SU-DHL-6 (cell line): Measurements from ENCODE around the gene ZNF609.

Experiments
- H2AFZ ChIP-seq: fragments of 200-600 bp; sonication (generic); 2 replicates; pipeline ENCODE4 v1.6.1; 2014; ENCODE audit warnings: low read depth, mild to moderate bottlenecking, moderate library complexity, mixed read lengths, antibody characterized with exemption, low read length; ENCODE audit not compliant: severe bottlenecking
- H3F3A ChIP-seq: fragments of 200-600 bp; shearing (Covaris generic); 2 replicates; pipeline ENCODE4 v1.6.0; 2016; ENCODE audit warnings: antibody characterized with exemption, mild to moderate bottlenecking; ENCODE audit not compliant: insufficient read depth
- H3K27ac ChIP-seq: fragments of 200-600 bp; sonication (generic); 2 replicates; pipeline ENCODE4 v1.5.1; 2016; ENCODE audit warnings: low read depth, mild to moderate bottlenecking, low read length, moderate library complexity, mixed read lengths
- H3K27me3 ChIP-seq: fragments of 200-600 bp; sonication (generic), shearing (Covaris generic); 2 replicates; pipeline ENCODE4 v1.6.0; 2014; ENCODE audit warnings: mild to moderate bottlenecking, low read length
- H3K36me3 ChIP-seq: fragments of 200-600 bp; sonication (generic); 2 replicates; pipeline ENCODE4 v1.6.1; 2014; ENCODE audit warnings: mild to moderate bottlenecking, low read length, mixed read lengths
- H3K4me2 ChIP-seq: fragments of 300-600, 200-600 bp; shearing (Covaris generic), sonication (generic); 2 replicates; pipeline ENCODE4 v1.6.0; 2014; ENCODE audit warnings: low read length, low read depth, mild to moderate bottlenecking; ENCODE audit not compliant: poor library complexity, severe bottlenecking
- H3K4me3 ChIP-seq: fragments of 200-600 bp; sonication (generic); 2 replicates; pipeline ENCODE4 v1.5.1; 2014; ENCODE audit warnings: antibody characterized with exemption, low read length, mild to moderate bottlenecking, mixed read lengths; ENCODE audit not compliant: insufficient read depth, poor library complexity, severe bottlenecking
- H3K79me2 ChIP-seq: fragments of 200-600 bp; sonication (generic); 2 replicates; pipeline ENCODE4 v1.6.1; 2014; ENCODE audit warnings: mild to moderate bottlenecking, low read length, moderate library complexity; ENCODE audit not compliant: insufficient read depth
- H3K9ac ChIP-seq: fragments of 200-600 bp; sonication (generic); 2 replicates; pipeline ENCODE4 v1.7.0; 2014; ENCODE audit warnings: mild to moderate bottlenecking, low read length
- H3K9me2 ChIP-seq: fragments of 200-600 bp; sonication (generic); replicated peaks from 2 replicates; pipeline ENCODE4 v1.6.1; 2014; ENCODE audit warnings: low read length; ENCODE audit not compliant: insufficient read depth
- H3K9me3 ChIP-seq: fragments of 200-600 bp; sonication (generic); 2 replicates; pipeline ENCODE4 v1.6.1; 2014; ENCODE audit warnings: low read length, mixed read lengths; ENCODE audit not compliant: insufficient read depth
- H4K20me1 ChIP-seq: fragments of 200-600 bp; sonication (generic); 2 replicates; pipeline ENCODE4 v1.6.1; 2014; ENCODE audit warnings: low read depth, mild to moderate bottlenecking, antibody characterized with exemption, low read length, moderate library complexity, mixed read lengths
- EZH2phosphoT487 ChIP-seq: fragments of 200-600 bp; sonication (generic), shearing (Covaris generic); conservative IDR thresholded peaks from 2 replicates; pipeline ENCODE4 v1.6.1; 2018; ENCODE audit warnings: mild to moderate bottlenecking, antibody characterized with exemption, low read length, moderate library complexity, mixed read lengths
- TF ChIP-seq, protein P1 (sequence below): fragments of 200-600 bp; sonication (generic); IDR thresholded peaks from one replicate; pipeline ENCODE4 v1.5.1; 2017; ENCODE audit warnings: antibody characterized with exemption, mild to moderate bottlenecking, low read length, moderate library complexity; ENCODE audit not compliant: insufficient read depth, poor library complexity, severe bottlenecking

ZNF609 gene

DNA sequence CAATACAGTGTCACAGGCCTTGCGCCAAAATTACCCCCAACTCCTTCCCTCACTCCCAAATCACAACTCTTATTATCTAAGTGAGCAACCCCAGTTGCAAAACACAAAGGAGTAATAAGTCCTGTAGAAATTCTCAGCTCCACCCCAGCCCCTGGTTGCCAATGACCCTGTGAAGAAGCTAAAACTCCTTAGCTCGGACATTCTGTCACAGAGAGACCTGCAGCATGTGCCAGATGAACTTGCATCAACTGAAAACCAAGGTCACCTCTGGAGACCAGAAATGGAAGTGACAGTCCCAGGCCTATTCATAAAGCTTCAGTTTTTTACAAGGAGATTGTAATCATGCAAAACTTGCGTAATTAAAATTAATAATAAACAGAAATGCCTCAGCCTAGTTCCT, 259.8 kb downstream of the ZNF609 start:
- H2AFZ ChIP-seq = no peak overlapping the region
- H4K20me1 ChIP-seq = no peaks in the 10 kb centered on the region
- H3K4me2 ChIP-seq = no peak overlapping the region
- TF ChIP-seq, protein P1, sequence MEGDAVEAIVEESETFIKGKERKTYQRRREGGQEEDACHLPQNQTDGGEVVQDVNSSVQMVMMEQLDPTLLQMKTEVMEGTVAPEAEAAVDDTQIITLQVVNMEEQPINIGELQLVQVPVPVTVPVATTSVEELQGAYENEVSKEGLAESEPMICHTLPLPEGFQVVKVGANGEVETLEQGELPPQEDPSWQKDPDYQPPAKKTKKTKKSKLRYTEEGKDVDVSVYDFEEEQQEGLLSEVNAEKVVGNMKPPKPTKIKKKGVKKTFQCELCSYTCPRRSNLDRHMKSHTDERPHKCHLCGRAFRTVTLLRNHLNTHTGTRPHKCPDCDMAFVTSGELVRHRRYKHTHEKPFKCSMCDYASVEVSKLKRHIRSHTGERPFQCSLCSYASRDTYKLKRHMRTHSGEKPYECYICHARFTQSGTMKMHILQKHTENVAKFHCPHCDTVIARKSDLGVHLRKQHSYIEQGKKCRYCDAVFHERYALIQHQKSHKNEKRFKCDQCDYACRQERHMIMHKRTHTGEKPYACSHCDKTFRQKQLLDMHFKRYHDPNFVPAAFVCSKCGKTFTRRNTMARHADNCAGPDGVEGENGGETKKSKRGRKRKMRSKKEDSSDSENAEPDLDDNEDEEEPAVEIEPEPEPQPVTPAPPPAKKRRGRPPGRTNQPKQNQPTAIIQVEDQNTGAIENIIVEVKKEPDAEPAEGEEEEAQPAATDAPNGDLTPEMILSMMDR = no peak
- TF ChIP-seq EZH2phosphoT487 = no peak
- H3K79me2 ChIP-seq = no peaks in the 10 kb centered on the region
- H3K9ac ChIP-seq = no peak overlapping the region
- no peaks in the 10 kb centered on the region for H3K9me2 ChIP-seq
- H3K27ac ChIP-seq = no peak overlapping the region
- H3K36me3 ChIP-seq = no peaks in the 10 kb centered on the region
- no peaks in the 10 kb centered on the region for H3F3A ChIP-seq
- H3K9me3 ChIP-seq = no peaks in the 10 kb centered on the region
- H3K27me3 ChIP-seq = no peaks in the 10 kb centered on the region
- H3K4me3 ChIP-seq = no peak overlapping the region

DNA sequence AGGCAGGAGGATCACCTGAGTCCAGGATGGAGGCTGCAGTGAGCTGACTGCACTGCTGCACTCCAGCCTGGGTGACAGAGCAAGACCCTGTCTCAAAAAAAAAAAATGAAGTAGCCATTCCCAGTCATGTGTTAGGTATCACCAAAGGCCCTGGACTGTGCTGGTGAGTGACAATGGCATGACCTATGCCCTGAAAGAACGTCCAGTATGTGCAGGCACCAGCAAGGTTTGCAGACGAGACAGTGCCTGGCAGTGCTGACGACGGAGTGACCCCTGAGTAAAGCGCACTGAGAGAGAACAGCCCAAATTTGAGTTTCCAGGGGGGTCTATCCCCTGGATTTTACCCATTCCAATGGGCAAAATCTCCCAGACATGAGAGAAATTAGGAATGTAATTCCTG, 269.8 kb downstream of the ZNF609 start:
- H3F3A ChIP-seq = no peaks in the 10 kb centered on the region
- H3K27ac ChIP-seq = no peak overlapping the region
- no peak for TF ChIP-seq EZH2phosphoT487
- TF ChIP-seq, protein P1 = no peak
- no peak overlapping the region for H3K4me2 ChIP-seq
- H3K9ac ChIP-seq = no peak overlapping the region
- no peaks in the 10 kb centered on the region for H3K9me3 ChIP-seq
- H3K4me3 ChIP-seq = no peak overlapping the region
- no peaks in the 10 kb centered on the region for H4K20me1 ChIP-seq
- H2AFZ ChIP-seq = no peak overlapping the region
- no peaks in the 10 kb centered on the region for H3K27me3 ChIP-seq
- no peaks in the 10 kb centered on the region for H3K36me3 ChIP-seq
- H3K79me2 ChIP-seq = no peaks in the 10 kb centered on the region
- H3K9me2 ChIP-seq = no peaks in the 10 kb centered on the region

DNA sequence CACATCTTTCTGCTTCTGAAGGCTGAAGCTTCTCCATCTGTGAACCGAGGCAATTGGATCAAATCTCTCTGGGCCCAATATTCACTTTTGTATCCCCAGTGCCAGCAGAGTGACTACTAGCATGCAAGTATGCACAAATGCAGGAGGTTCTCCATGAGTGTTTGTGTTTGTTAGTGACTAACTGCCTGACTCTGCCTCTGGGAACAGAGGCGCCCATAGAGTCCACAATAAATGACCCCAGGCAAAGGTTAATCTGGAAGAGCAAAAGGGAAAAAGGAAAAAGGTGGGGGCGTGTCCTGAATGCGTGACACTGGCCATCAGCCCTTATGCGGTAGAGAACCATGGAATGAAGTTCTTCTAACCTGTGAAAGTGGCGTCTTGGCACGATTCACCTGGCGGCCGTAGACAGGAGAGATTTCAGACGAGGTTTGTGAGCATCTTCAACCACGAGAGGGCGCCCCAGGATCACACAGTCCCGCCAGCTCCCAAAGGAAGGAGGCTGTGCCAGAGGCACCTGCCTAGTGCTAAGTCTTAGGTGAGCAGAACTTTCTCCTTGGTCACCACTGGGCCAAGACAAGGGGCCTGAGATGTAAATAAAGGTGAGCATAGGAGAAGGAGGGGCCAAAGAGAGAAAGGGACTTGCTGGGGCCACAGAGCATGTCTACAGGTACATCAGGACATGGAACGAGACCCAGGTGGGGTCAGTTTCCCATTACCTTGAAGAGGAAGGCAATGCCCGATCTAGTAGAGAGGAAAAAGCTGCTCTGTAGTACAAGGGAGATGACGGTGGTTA, 270.8 kb downstream of the ZNF609 start:
- H3F3A ChIP-seq = no peaks in the 10 kb centered on the region

More for the DNA sequence above, 270.8 kb downstream of the ZNF609 start:
- H3K9me3 ChIP-seq = no peaks in the 10 kb centered on the region
- H3K27me3 ChIP-seq = no peaks in the 10 kb centered on the region
- H3K79me2 ChIP-seq = no peaks in the 10 kb centered on the region
- no peaks in the 10 kb centered on the region for H4K20me1 ChIP-seq
- peak overlapping the region; percentile 55 for H2AFZ ChIP-seq
- TF ChIP-seq EZH2phosphoT487 = no peak
- TF ChIP-seq, protein P1 = peak; percentile 68
- no peaks in the 10 kb centered on the region for H3K9me2 ChIP-seq
- no peak overlapping the region for H3K27ac ChIP-seq
- H3K9ac ChIP-seq = no peak overlapping the region
- H3K4me2 ChIP-seq = no peak overlapping the region
- H3K4me3 ChIP-seq = no peak overlapping the region
- no peaks in the 10 kb centered on the region for H3K36me3 ChIP-seq
